Fibroblast of skin of back (primary cell): ENCODE measurements around the gene ZNRF2.
"Not testable (repeated sequence)": the region's sequence is repeated elsewhere in the genome, so short reads cannot be mapped to it uniquely, and the experiment has no call there.

Experiments used
- DNase-seq: peaks from one replicate; pipeline ENCODE4 v3.0.0-alpha.2; 2013

ZNRF2 gene

DNA sequence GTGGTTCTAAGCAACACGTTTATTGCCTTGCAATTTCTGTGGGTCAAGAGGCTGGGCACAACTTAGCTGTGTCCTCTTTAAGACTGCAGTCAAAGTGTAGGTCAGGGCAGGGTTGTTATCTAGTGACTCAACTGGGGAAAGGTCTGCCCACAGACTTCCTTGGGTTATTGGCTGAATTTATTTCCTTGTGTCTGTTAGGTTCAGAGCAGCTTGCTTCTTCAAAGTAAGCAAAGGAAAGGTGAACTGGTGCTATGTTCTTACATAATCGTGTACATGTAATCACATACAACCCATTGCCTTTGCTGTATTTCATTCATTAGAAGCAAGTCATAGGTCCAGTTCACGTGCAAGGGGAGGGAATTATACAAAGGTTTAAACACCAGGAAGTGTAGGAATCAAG lies 5.9 kb downstream of the ZNRF2 start:
- DNase-seq: not testable (repeated sequence)

DNA sequence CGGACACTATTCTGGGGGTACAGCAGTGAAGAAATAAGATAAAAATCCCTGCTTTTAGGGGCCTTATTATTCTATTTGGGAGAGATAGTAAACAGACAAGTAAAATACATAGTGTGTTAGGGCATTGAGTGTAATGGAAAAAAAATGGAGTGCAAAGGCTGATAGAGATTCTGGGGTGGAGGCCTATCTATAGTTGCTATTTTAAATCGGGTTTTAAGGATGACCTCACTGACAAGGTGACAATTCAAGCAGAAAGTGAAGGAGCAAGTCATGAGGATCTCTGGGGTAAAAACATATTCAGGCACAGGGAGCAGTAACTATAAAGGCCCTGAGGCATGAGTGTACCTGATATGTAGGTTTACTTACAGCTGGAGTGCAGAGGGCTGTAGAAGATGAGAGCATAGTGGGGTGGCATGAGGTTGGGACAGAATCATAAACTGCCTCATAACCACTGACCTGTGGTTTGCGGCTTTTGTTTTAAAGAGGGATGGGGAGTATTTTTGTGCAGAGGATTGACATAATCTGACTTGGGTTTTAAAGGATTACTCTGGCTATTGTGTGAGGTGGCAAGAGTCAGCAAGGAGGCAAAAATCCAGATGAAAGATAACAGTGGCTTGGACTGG lies 8.1 kb downstream of the ZNRF2 start:
- not testable (repeated sequence) for DNase-seq

DNA sequence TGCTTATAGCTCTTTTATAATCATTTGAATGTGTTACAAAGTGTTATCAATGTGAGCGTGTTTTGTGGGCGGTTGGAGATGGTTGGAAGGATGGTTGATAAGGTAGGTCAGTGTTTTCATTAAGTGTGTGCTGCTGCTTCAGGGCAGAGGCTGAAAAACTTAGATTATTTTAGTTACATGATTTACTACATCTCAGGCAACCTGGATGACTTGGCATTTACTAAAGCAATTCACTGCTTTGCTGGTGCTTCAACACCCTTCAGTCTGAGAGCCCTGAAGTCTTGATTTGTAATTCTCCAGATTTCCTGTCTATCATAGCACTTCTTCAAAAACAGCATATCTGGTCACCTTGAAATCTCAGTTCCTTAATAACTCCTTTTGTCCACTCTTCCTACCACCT lies 11.9 kb downstream of the ZNRF2 start:
- not testable (repeated sequence) for DNase-seq

DNA sequence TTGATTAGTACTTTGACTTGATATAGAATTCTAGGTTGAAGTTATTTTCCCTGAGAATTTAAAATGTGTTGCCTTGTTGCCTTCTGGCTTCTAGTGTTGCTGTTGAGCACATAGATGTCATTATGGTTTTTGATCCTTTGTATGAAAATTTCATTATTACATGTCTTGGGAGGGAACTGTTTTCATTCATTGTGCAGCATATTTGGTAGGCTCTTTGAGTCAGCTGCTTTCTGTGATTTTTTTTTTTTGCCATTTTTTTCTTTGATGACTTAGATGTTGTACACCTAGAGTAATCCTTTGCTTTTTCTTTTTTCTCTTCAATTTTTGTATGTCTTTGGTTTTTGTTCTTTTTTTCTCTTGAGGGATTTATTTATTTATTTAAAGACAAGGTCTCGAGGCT lies 13.1 kb downstream of the ZNRF2 start:
- not testable (repeated sequence) for DNase-seq

DNA sequence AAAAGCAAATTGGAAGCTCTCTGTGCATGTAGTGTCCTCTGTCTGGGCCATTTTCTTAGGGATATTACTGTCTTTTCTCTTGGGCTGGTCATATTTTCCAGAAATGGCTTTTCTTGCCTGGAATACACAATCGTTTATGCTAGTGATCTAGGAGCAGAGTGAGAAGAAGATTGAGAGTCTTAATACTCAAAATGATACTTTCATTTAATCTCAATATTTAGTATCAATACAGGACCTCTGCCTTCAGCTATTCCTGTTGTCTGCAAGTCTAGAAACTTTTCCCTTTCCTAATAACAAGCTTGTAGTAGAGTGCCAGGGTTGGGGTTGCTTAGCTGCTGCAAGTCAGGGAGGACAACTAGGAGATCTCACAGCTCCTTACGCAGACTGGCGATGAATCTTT lies 14.0 kb downstream of the ZNRF2 start:
- DNase-seq: not testable (repeated sequence)

DNA sequence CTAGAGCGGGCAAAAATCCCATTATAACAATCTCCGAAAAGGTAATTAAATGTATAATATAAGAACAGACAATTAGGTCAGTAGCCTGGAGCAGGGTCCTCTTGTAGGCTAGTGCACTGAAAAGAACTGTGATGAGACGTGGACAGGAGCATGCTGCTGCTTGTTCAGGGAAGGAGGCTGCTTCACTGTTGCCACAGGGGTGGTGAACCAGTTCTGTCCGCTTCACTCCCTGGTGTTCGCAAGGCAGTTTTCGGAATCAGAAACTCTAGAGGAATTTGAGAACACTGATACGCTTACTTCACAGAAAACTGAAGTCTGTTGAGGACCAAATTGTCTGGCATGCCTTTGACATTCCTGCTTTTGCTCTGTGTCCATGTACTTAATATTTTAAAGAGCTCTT lies 17.4 kb downstream of the ZNRF2 start:
- DNase-seq: no peak

DNA sequence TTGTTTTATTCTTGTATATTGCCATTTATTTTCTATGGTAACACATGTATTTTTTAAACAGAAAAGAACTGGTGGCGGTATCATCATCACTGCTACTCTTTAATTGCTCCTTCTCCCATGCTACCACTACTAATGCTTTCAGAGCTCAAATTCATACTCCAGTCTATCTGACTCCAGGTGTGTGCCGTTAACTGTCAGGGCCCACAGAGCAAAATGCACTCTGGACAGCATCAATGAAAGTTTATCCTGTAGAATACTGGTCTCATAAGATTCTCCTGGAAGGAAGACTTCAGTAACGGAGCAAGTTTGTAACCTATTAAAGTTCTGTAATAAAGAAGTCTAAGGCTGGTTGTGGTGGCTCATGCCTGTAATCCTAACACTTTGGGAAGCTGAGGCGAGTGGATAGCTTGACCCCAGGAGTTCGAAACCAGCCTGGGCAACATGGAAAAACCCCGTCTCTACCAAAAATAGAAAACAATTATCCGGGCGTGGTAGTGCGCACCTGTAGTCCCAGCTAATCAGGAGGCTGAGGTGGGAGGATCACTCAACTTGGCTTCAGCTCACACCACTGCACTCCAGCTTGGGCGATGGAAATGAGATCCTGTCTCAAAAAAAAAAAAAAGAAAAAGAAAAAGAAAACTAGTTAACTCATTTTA lies 18.4 kb downstream of the ZNRF2 start:
- no peak for DNase-seq

DNA sequence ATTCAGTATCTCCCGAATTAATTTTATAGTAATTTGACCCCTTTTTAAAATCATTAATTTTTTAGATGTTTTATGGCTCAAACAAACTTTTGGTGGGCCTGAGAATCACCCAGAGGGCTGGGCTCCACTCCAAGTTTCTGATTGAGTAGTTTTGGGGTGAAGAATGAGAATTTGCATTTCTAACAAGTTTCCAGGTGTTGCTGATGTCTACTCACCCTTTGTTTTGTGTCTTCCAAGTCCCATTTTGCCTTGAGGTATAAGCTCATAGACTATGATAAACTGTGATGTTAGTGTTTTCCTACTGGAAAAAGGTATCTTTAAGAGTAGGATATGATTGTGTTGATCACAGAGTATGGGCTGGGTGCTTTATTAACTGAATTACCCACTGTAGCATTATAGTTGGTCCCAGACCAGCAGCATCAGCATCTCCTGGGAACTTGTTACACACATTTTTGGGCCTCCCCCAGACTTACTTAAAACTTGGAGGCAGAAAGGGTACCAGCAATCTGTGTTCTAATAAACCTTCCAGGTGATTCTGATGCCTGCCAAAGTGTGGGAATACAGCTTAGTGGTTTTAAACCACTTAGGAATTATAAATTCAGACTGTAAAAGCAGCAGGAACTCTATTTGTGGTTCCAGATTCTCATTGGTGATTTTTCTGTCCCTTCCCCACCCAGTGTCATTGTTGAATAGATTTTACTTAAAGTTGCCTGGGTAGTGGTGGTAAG lies 19.1 kb downstream of the ZNRF2 start:
- no peak for DNase-seq

DNA sequence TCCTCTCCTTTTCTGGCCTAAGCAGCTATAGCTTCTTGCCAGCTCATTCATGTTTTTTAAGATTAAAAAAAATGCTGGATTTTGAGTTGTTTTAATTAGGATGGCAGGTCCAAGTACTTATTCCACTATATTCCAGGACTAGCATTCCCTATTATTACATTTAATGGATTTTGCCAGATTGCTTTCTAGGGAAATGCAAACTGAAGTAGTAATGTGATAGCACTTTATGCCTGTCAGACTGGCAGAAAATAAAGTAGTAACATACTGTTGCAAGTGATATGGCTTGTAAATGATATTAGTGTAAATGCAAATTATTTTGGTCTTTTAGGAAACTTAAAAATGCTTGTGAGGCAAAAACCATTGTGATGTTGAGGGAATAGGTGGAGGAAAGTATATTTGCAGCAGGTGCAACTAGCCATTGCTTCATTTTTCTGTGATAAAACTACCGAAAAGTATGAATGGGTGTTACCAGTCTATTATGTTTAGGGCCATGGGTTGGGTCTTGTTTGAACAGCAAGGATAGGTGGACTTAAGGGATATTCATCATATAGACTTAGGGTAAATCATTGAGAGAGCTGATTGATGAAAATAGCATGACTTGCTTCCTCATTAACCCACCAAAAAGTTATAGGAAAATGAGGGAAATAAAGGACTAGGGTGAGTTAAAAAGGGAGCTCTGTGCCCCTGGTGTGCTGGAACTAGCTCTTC lies 19.9 kb downstream of the ZNRF2 start:
- DNase-seq: no peak

DNA sequence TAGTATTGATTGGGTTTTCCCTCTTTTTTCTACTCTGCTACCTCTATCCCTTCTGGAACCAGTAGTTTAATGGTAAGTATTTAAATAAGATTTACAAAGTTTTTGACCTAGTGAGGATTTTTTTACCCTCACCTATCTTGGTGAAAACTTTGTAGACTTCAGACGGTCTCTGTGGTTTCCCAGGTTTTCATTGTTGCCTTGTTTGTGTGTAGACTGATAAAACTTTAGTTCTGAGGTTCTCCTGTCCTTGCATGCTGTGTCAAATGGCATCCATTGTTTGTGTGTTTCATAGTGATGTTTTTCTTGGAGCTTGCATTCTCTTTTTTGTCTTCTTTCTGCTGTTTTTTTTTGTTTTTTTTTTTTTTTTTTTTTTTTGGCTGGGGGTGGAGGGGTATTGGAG lies 22.6 kb downstream of the ZNRF2 start:
- no peak for DNase-seq

DNA sequence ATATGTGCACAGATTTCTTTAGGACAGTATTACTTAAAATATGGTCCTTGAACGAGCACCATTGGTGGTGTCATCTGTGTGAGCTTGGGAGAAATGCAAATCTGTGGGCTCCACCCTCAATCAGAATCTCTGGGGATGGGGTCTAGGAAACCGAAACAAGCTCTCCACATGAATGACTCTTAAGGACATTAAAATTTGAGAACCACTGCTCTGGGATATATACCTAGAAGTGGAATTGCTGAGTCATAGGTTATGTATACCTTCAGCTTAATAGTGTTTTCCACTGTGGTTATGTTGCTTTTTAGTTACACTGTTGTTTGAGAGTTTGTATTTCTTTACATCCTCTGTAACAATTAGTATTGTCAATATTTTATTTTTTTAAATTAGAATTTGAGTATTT lies 24.0 kb downstream of the ZNRF2 start:
- DNase-seq: no peak

DNA sequence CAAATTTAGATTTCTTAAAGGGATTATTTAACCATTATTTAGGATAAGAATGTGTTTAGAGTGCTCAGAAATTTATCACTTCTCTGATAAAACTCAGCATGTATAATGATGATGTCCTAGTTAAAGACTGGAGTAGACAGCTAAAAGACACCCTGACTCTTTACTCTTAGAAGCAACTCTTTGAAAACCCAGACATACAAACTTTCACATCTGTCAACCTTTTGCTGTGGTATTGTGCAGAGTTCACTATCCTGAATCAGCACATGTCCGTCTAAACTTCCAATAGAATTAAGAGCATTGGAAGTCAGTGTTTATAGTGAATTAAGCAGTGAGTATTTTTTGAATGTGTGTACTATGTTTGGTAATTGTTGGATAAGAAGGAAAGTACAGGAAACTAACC lies 24.9 kb downstream of the ZNRF2 start:
- DNase-seq: no peak

DNA sequence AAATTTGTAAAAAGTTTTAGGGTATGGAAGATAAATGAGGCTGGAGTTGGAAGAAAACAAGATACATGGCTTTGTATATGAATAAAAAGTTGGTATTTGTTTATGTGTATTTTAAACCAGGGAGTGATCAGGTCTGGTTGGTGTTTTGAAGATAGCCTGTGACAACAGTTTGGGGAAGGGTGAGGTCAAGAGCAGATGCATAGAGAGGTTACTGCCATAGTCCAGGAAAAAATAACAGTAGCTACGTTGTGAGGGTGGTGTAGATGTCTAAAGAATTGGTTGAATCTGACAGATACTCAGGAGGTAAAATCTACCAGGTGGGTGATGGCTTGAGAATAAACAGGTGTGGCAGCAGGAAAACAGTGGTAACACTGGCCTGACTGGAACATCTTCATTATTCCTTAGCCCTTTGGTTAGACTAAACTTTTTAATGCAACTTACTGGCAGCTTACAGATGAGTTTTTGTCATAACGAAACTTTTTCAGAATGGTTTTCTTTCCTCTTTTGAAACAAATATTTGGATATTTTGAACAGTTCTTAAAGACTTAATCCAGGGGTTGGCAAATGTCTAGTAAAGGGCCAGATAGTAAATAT lies 25.5 kb downstream of the ZNRF2 start:
- no peak for DNase-seq

DNA sequence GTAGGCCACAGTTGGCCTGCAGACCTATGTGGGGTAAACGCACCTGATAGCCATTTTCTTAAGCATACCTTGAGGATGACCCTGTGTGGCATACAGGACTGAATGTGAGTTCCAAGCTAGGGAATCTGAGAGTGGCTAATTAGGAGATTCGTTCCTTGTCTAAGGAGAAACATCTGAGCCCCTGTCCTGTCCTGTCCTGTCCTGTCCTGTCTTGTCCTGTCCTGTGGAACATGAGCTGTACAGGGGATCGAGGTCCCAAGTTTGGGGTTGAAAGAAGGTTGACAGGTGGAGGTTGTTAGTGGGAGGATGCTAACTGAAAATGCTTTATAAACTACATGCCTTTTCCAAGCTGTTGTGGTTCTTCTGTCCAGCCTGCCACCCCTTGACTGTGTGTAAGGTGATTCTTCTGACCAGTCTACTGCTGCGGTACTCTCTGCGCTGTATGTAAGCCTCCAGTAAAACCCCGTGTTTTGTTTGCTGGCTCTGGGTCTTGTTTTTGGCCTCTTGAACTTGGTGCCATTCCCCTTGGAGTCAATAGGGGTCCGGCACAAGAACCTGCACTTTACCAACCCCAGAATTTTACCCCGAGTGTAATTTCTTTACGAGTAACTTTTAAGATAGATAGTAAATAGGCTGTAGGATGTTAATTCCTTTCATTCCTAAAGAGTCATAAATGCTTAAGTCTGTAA lies 26.4 kb downstream of the ZNRF2 start:
- no peak for DNase-seq

DNA sequence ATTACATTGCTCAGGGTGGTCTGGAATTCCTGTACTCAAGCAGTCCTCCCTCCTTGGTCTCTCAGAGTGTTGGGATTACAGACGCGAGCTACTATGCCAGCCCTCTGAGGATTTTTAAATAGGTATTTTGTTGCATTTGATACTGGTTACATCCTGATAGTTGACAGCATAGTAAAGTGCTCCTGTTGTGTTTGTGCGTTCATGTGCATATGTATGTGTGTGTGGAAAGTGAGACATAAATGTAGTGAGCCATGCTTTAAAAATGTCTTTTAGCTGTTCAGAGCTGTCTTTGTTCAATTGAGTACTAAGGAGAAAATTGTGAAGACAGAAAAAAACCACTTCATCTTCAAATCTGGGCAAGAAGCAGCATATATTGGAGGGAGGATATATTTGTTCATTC lies 27.8 kb downstream of the ZNRF2 start:
- DNase-seq: no peak

DNA sequence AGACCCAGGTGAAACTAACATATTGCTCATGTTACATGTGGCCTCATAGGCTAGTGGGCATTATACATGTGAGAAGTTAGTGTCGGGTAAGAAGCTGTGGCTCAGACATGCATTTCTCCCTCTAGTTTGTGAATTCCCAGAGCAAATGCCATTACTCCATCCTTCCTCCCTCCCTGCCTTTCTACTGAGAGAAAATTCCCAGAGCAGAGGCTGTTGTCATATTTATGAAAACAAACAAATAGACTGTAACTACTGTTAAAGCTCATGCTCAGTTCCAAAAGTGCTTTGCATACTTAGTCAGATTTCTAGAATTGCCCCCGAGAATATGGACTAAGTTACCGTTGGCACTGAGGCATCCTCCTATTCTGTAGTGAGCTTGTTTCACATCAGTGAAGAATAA lies 29.0 kb downstream of the ZNRF2 start:
- no peak for DNase-seq

DNA sequence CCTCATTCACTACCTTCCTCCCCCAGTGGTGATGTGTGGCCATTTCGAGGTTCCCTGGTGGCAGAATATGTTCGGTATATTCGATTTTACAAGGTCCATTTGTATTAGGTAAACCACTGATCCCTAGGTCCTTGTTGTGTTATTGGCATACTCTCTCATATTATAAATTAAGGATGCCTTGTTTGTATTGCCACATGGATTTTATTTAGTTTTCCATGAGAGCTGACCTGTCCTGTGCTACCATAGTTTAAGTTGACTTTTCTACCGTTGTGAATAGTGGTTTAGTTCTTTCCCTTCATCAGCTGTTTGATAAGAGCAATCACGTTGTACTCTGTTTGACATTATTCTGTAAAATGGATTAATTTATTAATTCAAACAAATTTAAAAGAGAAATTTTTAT lies 29.4 kb downstream of the ZNRF2 start:
- DNase-seq: no peak

DNA sequence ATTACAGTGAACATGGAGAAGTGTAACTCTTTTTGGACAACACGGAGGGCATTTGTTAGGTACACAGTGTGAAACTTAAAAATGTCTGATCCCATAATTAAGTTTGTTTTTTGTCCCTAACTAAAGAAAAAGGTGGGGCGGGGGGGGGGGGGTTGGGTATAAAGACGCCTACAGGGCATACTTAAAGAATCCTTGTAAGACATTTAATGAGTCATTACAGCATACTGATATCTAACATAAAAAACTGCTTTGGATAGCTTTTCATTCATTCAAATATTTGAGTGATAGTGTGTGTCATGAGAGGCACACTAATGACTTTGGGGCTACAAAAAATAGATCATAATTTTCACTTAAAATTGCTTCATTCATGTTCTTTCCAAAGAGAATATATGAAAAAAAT lies 31.2 kb downstream of the ZNRF2 start:
- no peak for DNase-seq

DNA sequence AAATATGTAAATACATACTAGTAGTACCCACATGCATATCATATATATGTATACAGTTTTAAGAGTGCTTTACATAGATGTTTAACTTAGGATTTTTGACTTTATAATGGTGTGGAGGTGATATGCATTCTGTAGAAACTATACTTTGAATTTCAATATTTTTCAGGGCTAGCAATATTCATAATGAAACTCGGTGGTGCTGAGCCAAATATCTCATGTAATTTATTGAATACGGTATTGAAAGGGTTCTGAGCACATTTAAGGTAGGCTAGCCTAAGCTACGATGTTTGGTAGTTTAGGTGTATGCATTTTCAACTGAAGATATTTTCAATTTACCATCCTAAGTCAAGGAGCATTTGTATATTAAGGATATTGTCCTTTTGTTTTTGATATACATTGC lies 36.0 kb downstream of the ZNRF2 start:
- no peak for DNase-seq

DNA sequence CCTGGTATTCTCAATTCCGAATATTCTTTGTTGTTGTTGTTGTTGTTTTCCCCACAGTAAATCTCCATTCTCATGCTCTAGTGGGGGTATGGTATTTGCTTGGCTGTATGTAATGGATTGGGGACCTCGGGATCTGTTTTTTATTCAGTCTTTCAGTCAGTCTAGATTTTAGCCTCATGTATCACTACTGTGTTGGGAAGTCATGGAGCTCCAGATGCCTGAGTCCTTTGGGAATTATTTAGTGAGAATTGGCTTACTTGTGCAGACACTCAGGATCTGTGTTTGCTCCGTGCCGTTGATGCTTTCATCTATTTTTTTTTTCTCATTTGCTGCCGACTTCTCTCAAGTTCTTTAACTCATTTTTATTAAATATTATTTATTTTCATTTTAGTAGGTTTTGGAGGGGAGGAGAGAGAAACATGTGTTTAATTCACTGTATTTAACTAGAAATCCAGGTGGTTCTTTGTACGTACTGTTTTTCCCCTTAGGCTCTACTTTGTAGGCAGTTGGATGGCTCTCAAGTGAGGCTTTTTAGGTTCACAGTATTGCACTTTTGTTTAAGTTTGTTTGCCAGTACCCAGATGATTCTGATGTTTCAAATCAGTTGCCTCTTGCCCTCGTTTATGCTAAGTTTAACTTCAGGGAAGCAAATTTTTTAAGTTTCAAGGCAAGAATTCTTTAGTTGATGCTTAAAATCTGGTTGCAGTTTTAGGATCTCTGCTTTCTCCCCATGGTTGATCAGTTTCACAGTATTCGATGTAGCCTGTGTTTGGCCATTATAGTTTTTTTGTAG lies 36.9 kb downstream of the ZNRF2 start:
- DNase-seq: peak; percentile 23

DNA sequence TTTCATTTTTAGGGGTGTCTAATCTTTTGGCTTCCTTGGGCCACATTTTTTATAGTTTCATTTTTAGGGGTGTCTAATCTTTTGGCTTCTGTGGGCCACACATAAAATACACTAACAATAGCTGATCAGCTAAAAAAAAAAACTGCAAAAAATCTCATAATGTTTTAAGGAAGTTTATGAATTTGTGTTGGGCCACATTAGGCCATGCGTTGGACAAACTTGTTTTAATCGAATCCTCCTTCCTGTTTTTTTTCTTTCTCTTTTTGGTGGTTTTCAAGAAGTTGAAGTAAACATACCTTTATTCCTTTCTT lies 37.4 kb downstream of the ZNRF2 start:
- no peak for DNase-seq
